ENCODE results near the gene NCBP2.

NCBP2 gene

GRCh38 chr3:196941729-196942225, 551 bp downstream of the NCBP2 start:
- DNase-seq (ENCODE audit: low read depth in 2 of 2): peak; percentile 40 to 46

GRCh38 chr3:196938576-196938975, 3.8 kb downstream of the NCBP2 start:
- DNase-seq (ENCODE audit: low read depth in 2 of 2): no peak

DNA sequence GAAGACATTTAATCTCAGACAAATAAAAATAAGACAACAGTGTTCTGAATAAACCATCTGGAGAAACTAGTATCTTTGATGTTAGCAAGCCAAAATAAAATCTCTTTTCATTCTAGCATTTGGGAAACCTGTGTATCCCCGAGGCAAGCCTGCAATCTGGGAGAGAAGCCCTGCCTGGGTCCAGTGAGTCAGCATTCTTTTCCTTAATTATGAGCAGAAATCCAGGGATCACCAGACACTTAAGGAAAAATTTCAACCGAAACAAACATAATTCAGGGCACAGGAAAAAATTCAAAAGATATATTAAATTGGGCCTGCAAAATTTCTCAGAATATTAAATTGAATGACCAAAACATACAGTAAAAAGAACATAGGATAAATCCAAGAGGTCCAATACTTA, 4.2 kb downstream of the NCBP2 start:
- DNase-seq (ENCODE audit: low read depth in 2 of 2): no peak

GRCh38 chr3:196936288-196936687, 6.0 kb downstream of the NCBP2 start:
- no peak for DNase-seq (ENCODE audit: low read depth in 2 of 2)

DNA sequence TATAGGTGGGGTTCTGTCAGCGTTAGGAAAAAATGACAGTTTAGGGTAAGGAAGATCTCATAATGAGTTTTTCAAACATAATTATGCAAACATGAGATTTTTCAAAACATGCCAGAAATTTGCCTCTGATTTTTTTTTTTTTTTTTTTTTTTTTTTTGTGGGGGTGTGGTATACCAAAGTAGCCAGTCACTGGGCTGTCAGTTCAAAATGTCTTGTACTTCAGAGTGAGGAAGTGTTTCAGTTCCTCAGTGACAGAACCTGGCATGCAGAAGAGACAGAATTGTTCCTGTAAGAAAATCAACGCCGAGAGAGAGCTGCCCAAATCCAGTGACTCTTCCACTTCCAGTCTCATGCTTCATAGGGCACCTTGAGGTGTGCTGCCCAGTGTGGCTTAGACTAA, 9.7 kb downstream of the NCBP2 start:
- no peak for DNase-seq (ENCODE audit: low read depth in 2 of 2)

DNA sequence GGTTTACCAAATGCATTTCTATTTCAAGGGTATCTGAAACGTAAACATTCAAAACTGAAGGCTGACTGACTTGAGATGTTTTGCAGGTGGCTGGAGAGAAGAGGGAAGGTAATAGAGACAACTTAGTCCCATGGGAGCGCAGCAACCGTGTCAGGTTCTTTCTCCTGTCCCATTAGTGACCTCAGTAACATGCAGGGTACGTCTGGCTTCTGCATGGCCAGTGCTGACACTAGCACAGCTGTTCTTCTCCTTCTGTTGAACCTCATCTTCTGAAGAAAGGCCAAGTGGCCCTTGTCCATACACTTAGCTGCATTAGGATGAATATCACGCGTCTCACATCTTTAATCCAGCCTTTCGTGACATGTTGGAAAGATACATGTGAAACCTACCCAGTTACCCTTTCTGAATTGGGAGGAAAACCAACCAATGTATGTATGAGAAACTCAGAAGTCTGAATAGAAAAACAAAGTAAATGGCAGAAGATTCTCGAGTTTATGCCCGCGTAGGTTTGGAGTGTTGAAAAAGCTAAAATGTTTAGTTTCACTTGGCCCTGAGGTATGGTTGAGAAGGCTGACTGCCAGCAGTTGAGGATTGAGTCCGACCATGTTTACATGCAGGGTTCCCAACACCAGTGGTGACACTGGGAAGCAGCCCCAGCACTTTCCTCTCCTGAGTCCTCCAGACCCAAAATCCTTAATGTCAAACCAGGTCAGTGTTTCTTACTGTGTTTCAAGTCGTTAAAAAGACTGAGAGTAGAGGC, 10.3 kb downstream of the NCBP2 start:
- no peak for DNase-seq (ENCODE audit: low read depth in 2 of 2)

DNA sequence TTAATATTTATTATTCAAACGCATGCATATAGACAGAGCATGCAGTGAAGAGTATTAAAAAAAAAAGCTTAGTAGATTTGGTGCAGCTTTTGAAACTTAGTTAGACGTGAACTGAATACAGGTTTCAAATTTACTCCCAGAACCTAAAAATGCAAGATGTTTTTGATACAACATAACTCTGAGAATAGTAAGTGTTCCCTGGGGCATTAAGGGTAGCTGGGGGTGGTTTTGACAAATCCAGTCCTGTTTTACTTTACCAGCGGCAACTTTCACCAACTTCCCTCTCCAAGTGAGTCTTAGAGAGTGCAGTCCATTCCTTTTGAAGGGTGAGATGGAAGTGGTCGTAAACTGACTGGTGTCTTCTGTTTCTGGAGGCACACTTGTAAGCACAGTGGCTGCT, 11.2 kb downstream of the NCBP2 start:
- no peak for DNase-seq (ENCODE audit: low read depth in 2 of 2)

DNA sequence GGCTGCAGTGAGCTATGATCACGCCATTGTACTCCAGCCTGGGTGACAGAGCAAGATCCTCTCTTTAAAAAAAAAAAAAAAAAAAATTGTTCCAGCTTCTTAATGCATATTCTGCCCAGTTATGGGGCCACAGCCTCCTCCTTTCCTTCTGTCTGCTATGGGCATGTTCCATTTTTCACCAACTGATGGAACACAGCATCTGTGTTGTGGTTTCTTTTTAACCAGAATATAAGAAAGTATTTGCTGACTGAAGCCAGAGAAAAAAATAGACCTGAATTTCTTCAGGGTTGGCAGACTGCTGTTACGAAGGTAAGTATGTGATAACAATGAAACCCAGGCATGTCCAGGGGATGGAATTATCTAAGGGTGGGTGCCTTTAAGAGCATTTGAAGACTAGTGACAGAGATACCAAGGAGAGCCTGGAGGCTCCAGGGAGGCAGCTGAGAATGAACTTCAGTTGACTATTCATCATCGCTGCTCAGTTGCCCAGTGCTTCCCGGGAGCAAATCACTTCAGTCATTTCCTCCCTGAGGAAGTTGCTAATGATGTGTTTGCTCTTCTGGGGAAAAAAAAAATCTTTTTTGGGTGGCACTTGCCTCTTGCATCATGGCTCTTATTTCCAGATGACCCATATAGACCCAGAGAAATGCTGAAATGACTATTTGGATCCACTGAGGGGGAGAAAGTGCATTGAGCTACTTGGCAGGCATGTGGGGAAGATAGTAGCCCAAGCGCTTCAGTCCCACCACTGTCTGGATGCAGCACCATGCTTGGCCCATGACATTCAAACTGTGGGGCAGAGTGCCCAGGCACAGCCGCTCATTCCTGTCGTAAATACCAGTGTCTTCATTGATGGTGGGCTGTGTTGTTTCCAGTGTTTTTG, 14.5 kb downstream of the NCBP2 start:
- no peak for DNase-seq (ENCODE audit: low read depth in 2 of 2)

DNA sequence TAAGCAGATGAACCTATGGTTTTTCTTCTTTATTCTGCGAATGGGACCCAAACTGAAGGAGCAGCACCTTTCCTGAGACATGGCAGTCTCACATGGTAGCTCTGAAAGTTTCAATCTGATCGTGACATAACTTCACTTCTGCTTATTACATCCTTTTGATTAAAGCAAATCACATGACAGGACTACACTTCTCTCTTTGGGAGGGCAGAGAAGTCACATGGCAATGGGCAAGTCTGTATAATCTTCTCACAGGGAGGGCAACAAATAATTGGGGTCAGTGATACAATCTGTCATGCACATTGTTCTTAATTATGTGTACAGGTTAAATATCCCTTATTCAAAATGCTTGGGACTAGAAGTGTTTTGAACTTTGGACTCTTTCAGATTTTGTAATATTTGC, 21.6 kb downstream of the NCBP2 start:
- DNase-seq (ENCODE audit: low read depth in 2 of 2): no peak

- no peak for DNase-seq (ENCODE audit: low read depth in 2 of 2)
Observed at GRCh38 chr3:196918968-196919367, 23.4 kb downstream of the NCBP2 start.

DNA sequence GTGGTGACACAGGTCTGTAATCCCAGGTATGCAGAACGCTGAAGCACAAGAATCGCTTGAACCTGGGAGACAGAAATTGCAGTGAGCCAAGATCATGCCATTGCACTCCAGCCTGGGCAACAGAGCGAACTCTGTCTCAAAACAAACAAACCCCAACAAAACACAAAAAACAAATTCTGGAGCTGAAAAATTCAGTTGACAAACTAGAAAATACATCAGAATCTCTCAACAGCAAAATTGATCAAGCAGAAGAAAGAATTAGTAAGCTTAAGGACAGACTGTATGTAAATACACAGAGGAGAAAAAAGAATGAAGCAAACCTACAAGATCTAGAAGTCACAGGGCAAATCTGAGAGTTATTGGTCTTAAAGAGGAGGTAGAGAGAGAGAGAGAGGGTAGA, 25.3 kb downstream of the NCBP2 start:
- DNase-seq (ENCODE audit: low read depth in 2 of 2): no peak

DNA sequence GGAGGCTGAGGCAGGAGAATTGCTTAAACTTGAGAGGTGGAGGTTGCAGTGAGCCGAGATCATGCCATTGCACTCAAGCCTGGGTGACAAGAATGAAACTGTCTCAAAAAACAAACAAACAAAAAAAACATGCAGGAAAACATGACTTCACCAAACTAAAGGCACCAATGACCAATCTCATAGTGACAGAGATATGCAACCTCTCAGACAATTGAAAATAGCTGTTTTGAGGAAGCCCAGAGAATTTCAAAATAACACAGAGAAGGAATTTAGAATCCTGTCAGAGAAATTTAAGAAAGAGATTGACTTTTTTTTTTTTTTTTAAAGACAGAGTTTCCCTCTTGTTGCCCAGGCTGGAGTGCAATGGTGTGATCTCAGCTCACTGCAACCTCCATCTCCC, 26.1 kb downstream of the NCBP2 start:
- no peak for DNase-seq (ENCODE audit: low read depth in 2 of 2)

DNA sequence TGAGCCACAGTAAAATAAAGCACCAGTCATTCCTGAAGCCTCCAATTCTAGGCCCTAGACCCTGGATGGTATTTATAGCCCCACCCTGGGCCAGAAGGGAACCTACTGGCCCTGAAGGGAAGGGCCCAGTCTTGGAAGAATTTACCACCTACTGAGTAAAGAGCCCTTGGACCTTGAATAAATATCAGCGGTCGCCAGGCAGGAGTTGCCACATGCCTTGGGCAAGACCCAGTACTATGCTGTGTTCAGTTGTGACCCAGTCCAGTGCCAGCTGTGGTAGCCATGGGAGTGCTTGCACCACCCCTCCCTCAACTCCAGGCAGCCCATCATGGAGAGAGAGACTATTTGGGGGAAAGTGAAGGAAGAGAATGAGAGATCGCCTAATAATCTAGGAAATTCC, 27.0 kb downstream of the NCBP2 start:
- DNase-seq (ENCODE audit: low read depth in 2 of 2): no peak

DNA sequence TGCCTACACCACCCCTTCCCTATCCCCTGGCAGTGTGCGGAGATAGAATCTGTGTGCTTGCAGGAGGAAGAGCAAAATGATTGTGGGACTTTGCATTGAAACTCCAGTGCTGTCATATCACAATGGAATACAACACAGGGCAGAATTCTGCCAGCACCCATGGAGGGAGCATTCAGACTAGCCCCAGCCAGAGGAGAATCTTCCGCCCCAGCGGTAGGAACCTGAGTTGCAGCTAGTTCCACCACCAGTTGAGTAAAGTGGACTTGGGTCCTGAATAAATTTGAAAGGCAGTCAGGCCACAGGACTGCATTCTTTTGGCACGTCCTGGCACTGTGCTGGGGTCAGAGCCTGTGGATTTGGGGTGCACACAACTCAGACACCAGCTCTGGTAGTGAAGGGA, 27.5 kb downstream of the NCBP2 start:
- DNase-seq (ENCODE audit: low read depth in 2 of 2): no peak

DNA sequence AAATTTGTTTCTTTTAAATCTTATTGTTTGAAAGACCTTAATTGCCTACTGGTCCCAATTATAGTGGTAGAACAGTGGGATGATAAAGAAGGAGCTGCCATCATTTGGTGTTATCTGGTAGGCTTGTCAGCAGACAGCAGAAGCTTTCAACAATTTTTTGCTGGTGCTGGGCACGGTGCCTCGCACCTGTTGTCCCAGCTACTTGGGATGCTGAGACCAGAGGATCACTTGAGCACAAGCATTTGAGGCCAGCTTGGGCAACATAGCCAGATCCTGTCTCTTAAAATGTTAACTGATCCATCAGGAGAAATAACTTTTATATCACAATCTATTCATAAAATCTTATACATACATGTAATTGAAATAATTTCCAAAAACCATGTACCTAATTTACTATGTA, 38.6 kb downstream of the NCBP2 start:
- DNase-seq (ENCODE audit: low read depth in 2 of 2): no peak

GRCh38 chr3:196902296-196902695, 40.0 kb downstream of the NCBP2 start:
- DNase-seq (ENCODE audit: low read depth in 2 of 2): no peak

- no peak for DNase-seq (ENCODE audit: low read depth in 2 of 2)
Observed at GRCh38 chr3:196901768-196902167, 40.6 kb downstream of the NCBP2 start.

DNA sequence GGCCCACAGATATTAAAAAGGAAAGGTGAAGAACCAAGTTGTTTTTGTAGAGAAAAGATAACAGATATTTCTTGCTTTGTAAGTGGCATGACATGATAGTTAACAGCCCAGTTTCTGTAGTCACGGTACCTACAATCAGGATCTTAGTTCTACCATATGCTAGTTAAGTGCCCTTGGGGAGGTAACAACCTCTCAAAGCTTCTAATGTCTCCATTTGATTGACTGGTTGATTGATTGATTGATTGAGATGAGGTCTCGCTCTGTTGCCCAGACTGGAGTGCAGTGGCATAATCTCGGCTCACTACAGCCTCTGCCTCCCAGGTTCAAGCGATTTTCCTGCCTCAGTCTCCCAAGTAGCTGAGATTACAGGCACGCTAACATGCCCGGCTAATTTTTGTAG, 46.1 kb downstream of the NCBP2 start:
- DNase-seq (ENCODE audit: low read depth in 2 of 2): no peak

GRCh38 chr3:196894557-196895295, 47.6 kb downstream of the NCBP2 start:
- no peak for DNase-seq (ENCODE audit: low read depth in 2 of 2)

- no peak for DNase-seq (ENCODE audit: low read depth in 2 of 2)
Observed at GRCh38 chr3:196889844-196890708, 52.3 kb downstream of the NCBP2 start.

GRCh38 chr3:196886144-196886543, 56.2 kb downstream of the NCBP2 start:
- DNase-seq (ENCODE audit: low read depth in 2 of 2): no peak
